Mucosa of descending colon (tissue), 3 donors: Measurements from ENCODE around the gene DENND5B. TPM values are rescaled to one million over a fixed set of nuclear protein-coding genes. Genes with fewer than 3 reads are reported as not detected.

Source experiments
- ATAC-seq: fragments of 200-7000 bp; cut with Tn5 transposase; one replicate; pipeline ENCODE4 v1.9.1; 2020; ENCODE audit warnings: mild to moderate bottlenecking, moderate library complexity
- DNase-seq, 3 donors: peaks; one replicate each; pipeline ENCODE4 v3.0.0-alpha.2; 2020
- H3K36me3 ChIP-seq: fragments of 200-600 bp; one replicate; pipeline ENCODE4 v1.8.0; 2021; ENCODE audit warnings: low read depth, mild to moderate bottlenecking
- H3K4me1 ChIP-seq: fragments of 200-600 bp; one replicate; pipeline ENCODE4 v1.8.0; 2021; ENCODE audit warnings: low read depth, mild to moderate bottlenecking
- H3K4me3 ChIP-seq: fragments of 200-600 bp; one replicate; pipeline ENCODE4 v1.8.0; 2021; ENCODE audit warnings: mild to moderate bottlenecking
- H3K9me3 ChIP-seq: fragments of 200-600 bp; one replicate; pipeline ENCODE4 v1.8.0; 2021; ENCODE audit warnings: mild to moderate bottlenecking
- intact Hi-C, 2 donors: fragments of 100-400 bp; cut with DNase I in 1 of 2; cut with micrococcal nuclease in 1 of 2; formaldehyde crosslinking; loops; one replicate each; pipeline versions ENCODE4 v1.11.0 to v1.11.1; 2022; cut with DNase I, micrococcal nuclease
- total RNA-seq, 3 donors: library from RNA; stranded (reverse); fragmentation: NEBNext Ultra II Directional in 2 of 3; extraction: Animal tissue kit (Norgen Biotek cat#: 25700) in 2 of 3; gene quantifications; one replicate each; pipeline versions ENCODE4 v1.2.1 to v1.2.4, GENCODE V29; 2021 to 2023
- TF ChIP-seq, protein P1 (sequence below): fragments of 200-600 bp; IDR thresholded peaks from one replicate; pipeline ENCODE4 v1.8.0; 2022; ENCODE audit warnings: antibody characterized with exemption, mild to moderate bottlenecking
- donor health status: DM: no; HTN: no; CAD: no; lungs with moderate emphysema.
- donor health status: DM: no; HTN: no; CAD: no.
- donor health status: DM: no; HTN: yes; CAD: no.

The DENND5B gene
- total RNA-seq, 3 donors from 2014 or later = 10.4 to 20.3 (median 12.8) TPM

DNA sequence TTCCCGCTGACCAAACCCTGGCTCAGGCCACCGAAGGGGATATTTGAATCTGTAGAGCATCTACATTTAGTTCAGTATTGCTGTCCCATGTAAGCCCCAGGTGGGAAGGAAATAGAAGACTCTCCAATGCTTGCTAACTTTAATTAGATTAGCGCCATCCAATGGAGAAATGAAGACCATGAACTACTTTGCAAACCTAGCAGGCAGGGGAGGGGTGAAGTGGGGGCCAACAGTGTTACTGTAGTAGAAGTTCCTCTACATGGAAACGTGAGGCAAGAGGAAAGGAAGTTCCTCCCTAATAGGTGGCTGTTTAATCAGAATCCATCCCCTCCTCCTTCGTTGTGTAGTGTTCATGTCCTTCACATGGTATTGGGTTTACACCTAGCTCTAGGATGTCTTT lies 9.3 kb upstream of the DENND5B start:
- intact Hi-C loops = no loop called here
- TF ChIP-seq, protein P1, sequence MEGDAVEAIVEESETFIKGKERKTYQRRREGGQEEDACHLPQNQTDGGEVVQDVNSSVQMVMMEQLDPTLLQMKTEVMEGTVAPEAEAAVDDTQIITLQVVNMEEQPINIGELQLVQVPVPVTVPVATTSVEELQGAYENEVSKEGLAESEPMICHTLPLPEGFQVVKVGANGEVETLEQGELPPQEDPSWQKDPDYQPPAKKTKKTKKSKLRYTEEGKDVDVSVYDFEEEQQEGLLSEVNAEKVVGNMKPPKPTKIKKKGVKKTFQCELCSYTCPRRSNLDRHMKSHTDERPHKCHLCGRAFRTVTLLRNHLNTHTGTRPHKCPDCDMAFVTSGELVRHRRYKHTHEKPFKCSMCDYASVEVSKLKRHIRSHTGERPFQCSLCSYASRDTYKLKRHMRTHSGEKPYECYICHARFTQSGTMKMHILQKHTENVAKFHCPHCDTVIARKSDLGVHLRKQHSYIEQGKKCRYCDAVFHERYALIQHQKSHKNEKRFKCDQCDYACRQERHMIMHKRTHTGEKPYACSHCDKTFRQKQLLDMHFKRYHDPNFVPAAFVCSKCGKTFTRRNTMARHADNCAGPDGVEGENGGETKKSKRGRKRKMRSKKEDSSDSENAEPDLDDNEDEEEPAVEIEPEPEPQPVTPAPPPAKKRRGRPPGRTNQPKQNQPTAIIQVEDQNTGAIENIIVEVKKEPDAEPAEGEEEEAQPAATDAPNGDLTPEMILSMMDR = no peak
- no peaks in the 10 kb centered on the region for H3K36me3 ChIP-seq
- H3K4me3 ChIP-seq = no peak overlapping the region
- no peaks in the 10 kb centered on the region for H3K9me3 ChIP-seq
- ATAC-seq = no peak
- no peaks in the 10 kb centered on the region for H3K4me1 ChIP-seq
- DNase-seq = no peak

DNA sequence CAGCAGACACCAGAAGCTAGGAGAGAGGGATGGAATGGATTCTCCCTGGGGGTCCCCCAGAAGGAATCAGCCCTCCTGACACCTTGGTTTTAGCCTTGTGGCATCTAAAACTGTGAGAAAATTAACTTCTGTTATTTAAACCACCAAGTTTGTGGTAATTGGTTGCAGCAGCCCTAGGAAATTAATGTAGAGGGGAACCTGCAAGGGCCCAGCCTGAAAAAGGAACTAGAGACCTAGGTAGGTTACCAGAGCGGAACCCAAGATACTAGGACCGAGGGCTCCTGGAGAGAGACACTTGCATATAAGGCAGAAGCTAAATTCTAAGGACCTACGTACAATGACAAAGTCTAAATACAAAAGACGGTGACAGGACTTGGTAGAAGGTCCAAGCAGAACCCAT lies 8.1 kb upstream of the DENND5B start:
- Histone ChIP-seq H3K9me3 (no peaks in the 10 kb centered on the region), H3K4me1 (no peaks in the 10 kb centered on the region), H3K4me3 (no peak overlapping the region), H3K36me3 (no peaks in the 10 kb centered on the region)
- TF ChIP-seq, protein P1 = no peak
- DNase-seq (no peak), ATAC-seq (peak; percentile 61)
- intact Hi-C loops = no loop called here

DNA sequence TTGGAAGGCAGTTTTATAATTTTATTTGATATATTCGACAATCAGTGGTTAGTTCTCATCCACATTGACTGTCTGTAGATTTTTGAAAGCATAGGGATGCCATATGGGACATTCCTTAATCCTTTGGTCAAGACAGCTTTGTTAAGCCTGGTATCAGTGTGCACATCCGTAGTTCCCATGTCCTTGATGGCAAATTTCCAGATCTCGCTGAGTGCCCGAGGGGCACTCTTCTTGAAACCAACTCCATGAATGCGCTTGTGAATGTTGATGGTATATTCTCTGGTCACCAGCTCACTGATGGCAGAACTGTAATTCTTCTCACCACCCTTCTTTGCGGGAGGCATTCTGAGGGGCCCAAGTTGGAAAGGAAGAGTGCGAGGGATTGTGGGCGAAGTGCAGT lies 6.1 kb upstream of the DENND5B start:
- Histone ChIP-seq H3K4me3 (no peak overlapping the region), H3K9me3 (no peaks in the 10 kb centered on the region), H3K36me3 (no peaks in the 10 kb centered on the region), H3K4me1 (no peaks in the 10 kb centered on the region)
- TF ChIP-seq, protein P1 = no peak
- intact Hi-C loops = no loop called here
- DNase-seq = no peak
- no peak for ATAC-seq

DNA sequence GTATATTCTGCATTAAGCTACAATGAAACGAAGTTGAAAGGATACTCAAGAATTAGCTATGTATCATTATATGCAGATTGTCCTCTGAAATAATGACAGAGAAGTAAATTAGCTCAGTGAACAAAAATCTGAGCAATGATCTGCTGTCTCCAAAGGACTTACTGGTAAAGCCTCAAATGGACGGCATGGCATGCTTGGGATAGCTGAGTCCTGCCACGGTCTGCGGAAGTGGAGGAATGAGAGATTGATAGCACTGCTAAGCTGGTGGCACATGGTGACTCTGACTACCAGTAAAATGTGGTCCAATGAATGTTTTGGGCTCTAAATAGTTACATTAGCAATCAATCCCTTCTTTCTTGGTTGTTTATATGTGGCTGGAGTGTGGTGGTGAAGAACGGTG lies 3.7 kb upstream of the DENND5B start:
- no peak overlapping the region for H3K4me3 ChIP-seq
- ATAC-seq = no peak
- intact Hi-C loops = no loop called here
- DNase-seq = no peak
- H3K4me1 ChIP-seq = no peaks in the 10 kb centered on the region
- no peaks in the 10 kb centered on the region for H3K9me3 ChIP-seq
- no peaks in the 10 kb centered on the region for H3K36me3 ChIP-seq
- TF ChIP-seq, protein P1 = no peak

DNA sequence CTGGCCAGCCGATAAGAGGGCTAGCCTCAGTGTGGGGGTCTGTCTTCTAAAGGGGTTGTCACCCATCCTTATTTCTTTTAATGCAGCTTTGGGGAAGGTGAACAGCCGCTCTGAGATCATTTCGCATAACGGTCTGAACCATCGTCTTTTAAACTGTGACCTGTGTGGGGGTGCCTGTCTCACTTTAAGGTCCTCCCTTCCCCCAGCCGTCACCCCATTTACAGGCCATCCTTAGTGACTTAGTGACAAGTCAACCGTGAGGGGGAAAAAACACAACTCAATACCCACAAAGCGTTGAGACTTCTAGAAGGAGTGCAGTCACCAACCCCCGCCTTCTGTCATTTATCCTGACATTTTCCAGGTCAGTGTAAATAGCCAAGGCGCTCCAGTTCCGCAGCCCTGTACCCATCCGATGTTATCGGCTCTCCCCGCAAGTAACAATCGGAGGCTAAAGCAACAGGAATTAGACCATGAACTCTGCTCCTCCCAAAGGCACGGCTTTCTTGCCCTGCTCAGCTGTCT lies 505 bp upstream of the DENND5B start:
- Histone ChIP-seq H3K4me3 (peak overlapping the region; percentile 67), H3K36me3 (no peaks in the 10 kb centered on the region), H3K4me1 (no peaks in the 10 kb centered on the region), H3K9me3 (no peaks in the 10 kb centered on the region)
- peak in 1 of 3 donors; percentile 27 for DNase-seq
- TF ChIP-seq, protein P1 = no peak
- ATAC-seq = no peak
- intact Hi-C loops = no loop called here
